PFSK-1 (cell line): Measurements from ENCODE around the gene TPT1.

Experiments used
- POLR2AphosphoS5 ChIP-seq: IDR thresholded peaks from 2 replicates; pipeline ENCODE4 v1.6.1; 2012; ENCODE audit warnings: low read depth, mild to moderate bottlenecking, control low read depth, low read length, moderate library complexity
- REST ChIP-seq, 2 experiments: IDR thresholded peaks; 2 replicates each; pipeline versions ENCODE4 v1.6.1 to v1.8.0; 2011 to 2012; ENCODE audit warnings: low read depth in 2 of 2, low read length in 2 of 2, control low read depth in 1 of 2, inconsistent platforms in 1 of 2, mild to moderate bottlenecking in 1 of 2, moderate library complexity in 1 of 2; ENCODE audit not compliant: insufficient read depth in 1 of 2
- SIN3A ChIP-seq: IDR thresholded peaks from 2 replicates; pipeline ENCODE4 v1.6.1; 2012; ENCODE audit warnings: mild to moderate bottlenecking, low read length, moderate library complexity, borderline replicate concordance; ENCODE audit not compliant: insufficient read depth
- TAF1 ChIP-seq: IDR thresholded peaks from 2 replicates; pipeline ENCODE4 v1.6.1; 2012; ENCODE audit warnings: low read length, control low read depth, borderline replicate concordance; ENCODE audit not compliant: insufficient read depth

GRCh38 chr13:45332831-45333219 lies 8.2 kb downstream of the TPT1 start:
- no peak for TF ChIP-seq SIN3A
- 0 out of 2 replicates have a peak, but pooled peaks have one; percentile 53 for TF ChIP-seq POLR2AphosphoS5
- no peak for TF ChIP-seq REST (IDR thresholded peaks at IDR 0.05; ENCODE audit: insufficient read depth in 1 of 2, low read depth in 2 of 2, low read length in 2 of 2)
- TF ChIP-seq TAF1, result no peak
